Transverse colon (tissue), 3 donors: Measurements from ENCODE around the gene OR5H2.

Experiments used
- POLR2A ChIP-seq: fragments of 450-650 bp; IDR thresholded peaks from one replicate; pipeline ENCODE4 v1.6.1; 2016; ENCODE audit warnings: antibody characterized with exemption, mild to moderate bottlenecking, moderate library complexity
- POLR2AphosphoS5 ChIP-seq, 3 donors: sonication (generic); formaldehyde crosslinking; IDR thresholded peaks; one replicate each; pipeline ENCODE4 v1.6.1; 2016; ENCODE audit warnings: antibody characterized with exemption in 3 of 3

DNA sequence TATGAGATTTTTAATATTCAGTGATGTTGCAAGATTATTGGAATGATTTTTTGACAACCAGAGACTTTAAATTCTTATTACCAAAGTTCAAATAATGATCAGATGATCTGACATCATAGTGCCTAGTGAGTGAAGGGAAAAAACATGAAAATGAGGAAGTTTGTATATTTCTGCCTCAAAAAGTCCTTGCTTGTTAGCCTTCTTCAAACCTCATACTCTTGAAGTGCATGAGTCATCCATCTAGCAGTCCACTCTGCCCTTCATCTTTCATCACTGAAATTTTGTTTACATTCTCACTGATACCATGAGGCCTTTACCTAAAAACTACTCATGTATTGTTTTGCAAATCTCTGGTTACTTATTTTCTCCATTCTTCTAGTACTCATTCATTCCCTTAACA lies 42.2 kb upstream of the OR5H2 start:
- TF ChIP-seq POLR2A = no peak
- TF ChIP-seq POLR2AphosphoS5 (IDR thresholded peaks at IDR 0.05) = no peak
